ENCODE data around the gene GRID1.

- TF ChIP-seq BCL11A (tag by site-specific recombination; IDR thresholded peaks at IDR 0.05; ENCODE audit: low read depth) (no peak), ZNF639 (tag by site-specific recombination; IDR thresholded peaks at IDR 0.05) (no peak), ZNF174 (tag by site-specific recombination; IDR thresholded peaks at IDR 0.05) (no peak), ZNF518A (tag by site-specific recombination; conservative IDR thresholded peaks at IDR 0.05; ENCODE audit: low read depth) (no peak), ZFP37 (tag by site-specific recombination; IDR thresholded peaks at IDR 0.05) (no peak), ZNF585B (tag by site-specific recombination; IDR thresholded peaks at IDR 0.05) (no peak), ZNF23 (tag by site-specific recombination; IDR thresholded peaks at IDR 0.05; ENCODE audit: borderline replicate concordance) (no peak)
- TF ChIP-seq, protein P1, sequence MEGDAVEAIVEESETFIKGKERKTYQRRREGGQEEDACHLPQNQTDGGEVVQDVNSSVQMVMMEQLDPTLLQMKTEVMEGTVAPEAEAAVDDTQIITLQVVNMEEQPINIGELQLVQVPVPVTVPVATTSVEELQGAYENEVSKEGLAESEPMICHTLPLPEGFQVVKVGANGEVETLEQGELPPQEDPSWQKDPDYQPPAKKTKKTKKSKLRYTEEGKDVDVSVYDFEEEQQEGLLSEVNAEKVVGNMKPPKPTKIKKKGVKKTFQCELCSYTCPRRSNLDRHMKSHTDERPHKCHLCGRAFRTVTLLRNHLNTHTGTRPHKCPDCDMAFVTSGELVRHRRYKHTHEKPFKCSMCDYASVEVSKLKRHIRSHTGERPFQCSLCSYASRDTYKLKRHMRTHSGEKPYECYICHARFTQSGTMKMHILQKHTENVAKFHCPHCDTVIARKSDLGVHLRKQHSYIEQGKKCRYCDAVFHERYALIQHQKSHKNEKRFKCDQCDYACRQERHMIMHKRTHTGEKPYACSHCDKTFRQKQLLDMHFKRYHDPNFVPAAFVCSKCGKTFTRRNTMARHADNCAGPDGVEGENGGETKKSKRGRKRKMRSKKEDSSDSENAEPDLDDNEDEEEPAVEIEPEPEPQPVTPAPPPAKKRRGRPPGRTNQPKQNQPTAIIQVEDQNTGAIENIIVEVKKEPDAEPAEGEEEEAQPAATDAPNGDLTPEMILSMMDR (tag by site-specific recombination; IDR thresholded peaks at IDR 0.05): no peak
- TF ChIP-seq, protein P2, sequence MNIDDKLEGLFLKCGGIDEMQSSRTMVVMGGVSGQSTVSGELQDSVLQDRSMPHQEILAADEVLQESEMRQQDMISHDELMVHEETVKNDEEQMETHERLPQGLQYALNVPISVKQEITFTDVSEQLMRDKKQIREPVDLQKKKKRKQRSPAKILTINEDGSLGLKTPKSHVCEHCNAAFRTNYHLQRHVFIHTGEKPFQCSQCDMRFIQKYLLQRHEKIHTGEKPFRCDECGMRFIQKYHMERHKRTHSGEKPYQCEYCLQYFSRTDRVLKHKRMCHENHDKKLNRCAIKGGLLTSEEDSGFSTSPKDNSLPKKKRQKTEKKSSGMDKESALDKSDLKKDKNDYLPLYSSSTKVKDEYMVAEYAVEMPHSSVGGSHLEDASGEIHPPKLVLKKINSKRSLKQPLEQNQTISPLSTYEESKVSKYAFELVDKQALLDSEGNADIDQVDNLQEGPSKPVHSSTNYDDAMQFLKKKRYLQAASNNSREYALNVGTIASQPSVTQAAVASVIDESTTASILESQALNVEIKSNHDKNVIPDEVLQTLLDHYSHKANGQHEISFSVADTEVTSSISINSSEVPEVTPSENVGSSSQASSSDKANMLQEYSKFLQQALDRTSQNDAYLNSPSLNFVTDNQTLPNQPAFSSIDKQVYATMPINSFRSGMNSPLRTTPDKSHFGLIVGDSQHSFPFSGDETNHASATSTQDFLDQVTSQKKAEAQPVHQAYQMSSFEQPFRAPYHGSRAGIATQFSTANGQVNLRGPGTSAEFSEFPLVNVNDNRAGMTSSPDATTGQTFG (tag by site-specific recombination; IDR thresholded peaks at IDR 0.05; ENCODE audit: borderline replicate concordance): no peak
These were observed 253.1 kb downstream of the GRID1 start for GRCh38 chr10:86113501-86113900.
